GM23338 (cell line): ENCODE measurements around the gene LRWD1. TPM values are rescaled to one million over a fixed set of nuclear protein-coding genes. Genes with fewer than 3 reads are reported as not detected.

Source experiments
- ATAC-seq: fragments of 200-7000 bp; cut with Tn5 transposase; 3 replicates; pipeline ENCODE4 v1.9.1; 2020
- DNase-seq: peaks from one replicate; pipeline ENCODE4 v3.0.0-alpha.2; 2015; ENCODE audit warnings: low spot score
- H2AFZ ChIP-seq: fragments of 200-600 bp; sonication (generic); 2 replicates; pipeline ENCODE4 v1.8.0; 2016; ENCODE audit warnings: antibody characterized with exemption, mild to moderate bottlenecking, moderate library complexity
- H3F3A ChIP-seq: fragments of 200-600 bp; sonication (generic); replicated peaks from 2 replicates; pipeline ENCODE4 v1.8.0; 2017; ENCODE audit warnings: antibody characterized with exemption, mixed run types, low read depth
- H3K27ac ChIP-seq: fragments of 200-600 bp; sonication (generic); 2 replicates; pipeline ENCODE4 v1.6.1; 2016; ENCODE audit warnings: low read depth
- H3K27me3 ChIP-seq: fragments of 200-600 bp; sonication (generic); 2 replicates; pipeline ENCODE4 v1.8.0; 2016; ENCODE audit warnings: mild to moderate bottlenecking, mixed run types, moderate library complexity; ENCODE audit not compliant: insufficient read depth
- H3K36me3 ChIP-seq: fragments of 200-600 bp; sonication (generic); 2 replicates; pipeline ENCODE4 v1.8.0; 2016; ENCODE audit warnings: mild to moderate bottlenecking; ENCODE audit not compliant: insufficient read depth
- H3K4me1 ChIP-seq: fragments of 200-600 bp; sonication (generic); 2 replicates; pipeline ENCODE4 v1.8.0; 2016; ENCODE audit warnings: mild to moderate bottlenecking, moderate library complexity; ENCODE audit not compliant: insufficient read depth
- H3K4me2 ChIP-seq: fragments of 200-600 bp; sonication (generic); 2 replicates; pipeline ENCODE4 v1.7.1; 2017; ENCODE audit warnings: mixed run types
- H3K4me3 ChIP-seq: fragments of 200-600 bp; sonication (generic); 2 replicates; pipeline ENCODE4 v1.6.1; 2016; ENCODE audit warnings: mixed run types
- H3K79me2 ChIP-seq: fragments of 200-600 bp; sonication (generic); replicated peaks from 2 replicates; pipeline ENCODE4 v1.8.0; 2017; ENCODE audit warnings: mild to moderate bottlenecking; ENCODE audit not compliant: insufficient read depth
- H3K9me2 ChIP-seq: fragments of 200-600 bp; sonication (generic); 2 replicates; pipeline ENCODE4 v1.8.0; 2017; ENCODE audit not compliant: insufficient read depth
- H4K20me1 ChIP-seq: fragments of 200-600 bp; sonication (generic); replicated peaks from 2 replicates; pipeline ENCODE4 v1.8.0; 2017; ENCODE audit warnings: mild to moderate bottlenecking; ENCODE audit not compliant: insufficient read depth
- H3K27ac Mint-ChIP-seq: 2 replicates; pipeline ENCODE4 v1.8.0; 2020; ENCODE audit warnings: inconsistent platforms, mild to moderate bottlenecking, moderate library complexity, mixed read lengths
- H3K27me3 Mint-ChIP-seq: 3 replicates; pipeline ENCODE4 v1.8.0; 2022; ENCODE audit warnings: low read depth, mild to moderate bottlenecking, moderate library complexity, mixed read lengths, inconsistent platforms; ENCODE audit not compliant: insufficient read depth, poor library complexity
- H3K36me3 Mint-ChIP-seq: 3 replicates; pipeline ENCODE4 v1.8.0; 2021; ENCODE audit warnings: low read depth, mild to moderate bottlenecking, inconsistent platforms, moderate library complexity, mixed read lengths
- H3K4me1 Mint-ChIP-seq: 3 replicates; pipeline ENCODE4 v1.8.0; 2020; ENCODE audit warnings: mild to moderate bottlenecking, inconsistent platforms, mixed read lengths
- H3K4me3 Mint-ChIP-seq: 3 replicates; pipeline ENCODE4 v1.8.0; 2021; ENCODE audit warnings: moderate library complexity, mild to moderate bottlenecking, inconsistent platforms, mixed read lengths
- H3K9me3 Mint-ChIP-seq: 3 replicates; pipeline ENCODE4 v1.8.0; 2020; ENCODE audit warnings: moderate library complexity, mild to moderate bottlenecking, inconsistent platforms, mixed read lengths
- CREB1 ChIP-seq: fragments of 250-450 bp; sonication (Bioruptor Pico); IDR thresholded peaks from 2 replicates; pipeline ENCODE4 v1.5.0; 2020; ENCODE audit warnings: low read depth, mild to moderate bottlenecking, moderate library complexity
- EZH2 ChIP-seq: fragments of 200-600 bp; sonication (generic); IDR thresholded peaks from one replicate; pipeline ENCODE4 v1.8.0; 2017; ENCODE audit warnings: antibody characterized with exemption, mild to moderate bottlenecking, low read depth; ENCODE audit not compliant: unreplicated experiment
- EZH2phosphoT487 ChIP-seq: fragments of 200-600 bp; sonication (generic); IDR thresholded peaks from one replicate; pipeline ENCODE4 v1.8.1; 2018; ENCODE audit warnings: antibody characterized with exemption; ENCODE audit not compliant: unreplicated experiment
- JUNB ChIP-seq: IDR thresholded peaks from one replicate; pipeline ENCODE4 v1.6.1; 2016; ENCODE audit warnings: antibody characterized with exemption; ENCODE audit not compliant: unreplicated experiment
- NANOG ChIP-seq: IDR thresholded peaks from 2 replicates; pipeline ENCODE4 v1.6.1; 2016; ENCODE audit warnings: antibody characterized with exemption, borderline replicate concordance
- POLR2AphosphoS5 ChIP-seq: IDR thresholded peaks from 2 replicates; pipeline ENCODE4 v1.6.1; 2016; ENCODE audit warnings: antibody characterized with exemption, low read depth
- STAT1 ChIP-seq: IDR thresholded peaks from one replicate; pipeline ENCODE4 v1.6.1; 2016; ENCODE audit warnings: antibody characterized with exemption; ENCODE audit not compliant: unreplicated experiment
- ZNF114 ChIP-seq: fragments of 250-450 bp; sonication (Bioruptor Pico); IDR thresholded peaks from 2 replicates; pipeline ENCODE4 v1.5.0; 2020; ENCODE audit warnings: mild to moderate bottlenecking, moderate library complexity
- ZNF331 ChIP-seq: fragments of 250-450 bp; sonication (Bioruptor Pico); IDR thresholded peaks from 2 replicates; pipeline ENCODE4 v1.5.0; 2020; ENCODE audit warnings: low read depth, mild to moderate bottlenecking, moderate library complexity
- polyA plus RNA-seq: library from polyadenylated mRNA; unstranded; fragments of >200 nt; fragmentation: Nextera tagmentation; extraction: Ambion mirVana; gene quantifications from 2 replicates; pipeline ENCODE4 v1.2.1, GENCODE V29; 2016
- total RNA-seq: library from RNA; depleted of rRNA; stranded (reverse); fragments of >200 nt; shearing (Covaris generic); gene quantifications from 2 replicates; pipeline ENCODE4 v1.2.3, GENCODE V29; 2014
- TF ChIP-seq, protein P1 (sequence below): IDR thresholded peaks from 2 replicates; pipeline ENCODE4 v1.6.1; 2016; ENCODE audit warnings: antibody characterized with exemption
- TF ChIP-seq, protein P2 (sequence below): fragments of 250-450 bp; sonication (Bioruptor Pico); IDR thresholded peaks from 2 replicates; pipeline ENCODE4 v1.5.0; 2020; ENCODE audit warnings: mild to moderate bottlenecking, moderate library complexity
- TF ChIP-seq, protein P3 (sequence below), 2 experiments: fragments of 200-600 bp in 1 of 2; sonication (generic) in 1 of 2; conservative IDR thresholded peaks; 2 replicates each; pipeline versions ENCODE4 v1.5.1 to v1.6.1; 2016 to 2017; ENCODE audit warnings: antibody characterized with exemption in 2 of 2, low read depth in 2 of 2, mild to moderate bottlenecking in 2 of 2, moderate library complexity in 1 of 2
- TF ChIP-seq, protein P4 (sequence below): IDR thresholded peaks from one replicate; pipeline ENCODE4 v1.6.1; 2018; ENCODE audit warnings: antibody characterized with exemption; ENCODE audit not compliant: unreplicated experiment

LRWD1 gene
- total and polyA plus RNA-seq, 2 experiments from 2014 or later, result 24.0 to 55.2 TPM

DNA sequence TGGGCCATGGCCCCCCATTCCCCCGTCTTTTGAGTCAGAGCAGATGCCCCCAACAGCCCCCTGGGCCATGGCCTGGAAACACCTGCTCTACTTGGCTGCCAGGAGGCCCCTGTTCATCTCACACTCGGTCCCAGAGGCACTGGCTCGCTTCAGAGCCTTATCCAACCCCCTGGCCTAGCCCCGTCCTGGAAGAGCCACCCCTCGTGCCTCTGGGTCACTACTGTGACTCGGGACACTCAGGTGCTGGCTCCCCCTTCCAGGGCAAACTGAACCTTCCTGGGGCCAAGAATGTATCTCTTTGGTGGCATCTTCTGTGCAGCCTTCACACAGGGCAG is 7.0 kb downstream of the LRWD1 start:
- Mint-ChIP-seq H3K4me1 (peaks cover 3% of the 10 kb centered on the region; the same call in 2 of the 3 replicates), H3K27ac (no peak overlapping the region), H3K36me3 (peaks cover 17% of the 10 kb centered on the region), H3K27me3 (peaks cover 16% of the 10 kb centered on the region), H3K9me3 (no peaks in the 10 kb centered on the region; the same call in 2 of the 3 replicates), H3K4me3 (no peak overlapping the region; the same call in 2 of the 3 replicates)
- Histone ChIP-seq H2AFZ (no peak overlapping the region), H3K4me2 (no peak overlapping the region), H3K27me3 (no peaks in the 10 kb centered on the region), H3K4me3 (no peak overlapping the region), H3K36me3 (no peaks in the 10 kb centered on the region), H3K27ac (no peak overlapping the region), H4K20me1 (peaks cover 4% of the 10 kb centered on the region; the same call in 1 of the 2 replicates), H3K9me2 (no peaks in the 10 kb centered on the region), H3K79me2 (no peaks in the 10 kb centered on the region), H3K4me1 (no peaks in the 10 kb centered on the region), H3F3A (no peaks in the 10 kb centered on the region)
- TF ChIP-seq JUNB (no peak), POLR2AphosphoS5 (no peak), NANOG (no peak), CREB1 (CRISPR knock-in tag) (no peak), STAT1 (no peak), EZH2 (no peak), ZNF114 (CRISPR knock-in tag) (no peak), ZNF331 (CRISPR knock-in tag) (no peak), EZH2phosphoT487 (no peak)
- TF ChIP-seq, protein P1, sequence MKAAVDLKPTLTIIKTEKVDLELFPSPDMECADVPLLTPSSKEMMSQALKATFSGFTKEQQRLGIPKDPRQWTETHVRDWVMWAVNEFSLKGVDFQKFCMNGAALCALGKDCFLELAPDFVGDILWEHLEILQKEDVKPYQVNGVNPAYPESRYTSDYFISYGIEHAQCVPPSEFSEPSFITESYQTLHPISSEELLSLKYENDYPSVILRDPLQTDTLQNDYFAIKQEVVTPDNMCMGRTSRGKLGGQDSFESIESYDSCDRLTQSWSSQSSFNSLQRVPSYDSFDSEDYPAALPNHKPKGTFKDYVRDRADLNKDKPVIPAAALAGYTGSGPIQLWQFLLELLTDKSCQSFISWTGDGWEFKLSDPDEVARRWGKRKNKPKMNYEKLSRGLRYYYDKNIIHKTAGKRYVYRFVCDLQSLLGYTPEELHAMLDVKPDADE, result no peak
- TF ChIP-seq, protein P2, sequence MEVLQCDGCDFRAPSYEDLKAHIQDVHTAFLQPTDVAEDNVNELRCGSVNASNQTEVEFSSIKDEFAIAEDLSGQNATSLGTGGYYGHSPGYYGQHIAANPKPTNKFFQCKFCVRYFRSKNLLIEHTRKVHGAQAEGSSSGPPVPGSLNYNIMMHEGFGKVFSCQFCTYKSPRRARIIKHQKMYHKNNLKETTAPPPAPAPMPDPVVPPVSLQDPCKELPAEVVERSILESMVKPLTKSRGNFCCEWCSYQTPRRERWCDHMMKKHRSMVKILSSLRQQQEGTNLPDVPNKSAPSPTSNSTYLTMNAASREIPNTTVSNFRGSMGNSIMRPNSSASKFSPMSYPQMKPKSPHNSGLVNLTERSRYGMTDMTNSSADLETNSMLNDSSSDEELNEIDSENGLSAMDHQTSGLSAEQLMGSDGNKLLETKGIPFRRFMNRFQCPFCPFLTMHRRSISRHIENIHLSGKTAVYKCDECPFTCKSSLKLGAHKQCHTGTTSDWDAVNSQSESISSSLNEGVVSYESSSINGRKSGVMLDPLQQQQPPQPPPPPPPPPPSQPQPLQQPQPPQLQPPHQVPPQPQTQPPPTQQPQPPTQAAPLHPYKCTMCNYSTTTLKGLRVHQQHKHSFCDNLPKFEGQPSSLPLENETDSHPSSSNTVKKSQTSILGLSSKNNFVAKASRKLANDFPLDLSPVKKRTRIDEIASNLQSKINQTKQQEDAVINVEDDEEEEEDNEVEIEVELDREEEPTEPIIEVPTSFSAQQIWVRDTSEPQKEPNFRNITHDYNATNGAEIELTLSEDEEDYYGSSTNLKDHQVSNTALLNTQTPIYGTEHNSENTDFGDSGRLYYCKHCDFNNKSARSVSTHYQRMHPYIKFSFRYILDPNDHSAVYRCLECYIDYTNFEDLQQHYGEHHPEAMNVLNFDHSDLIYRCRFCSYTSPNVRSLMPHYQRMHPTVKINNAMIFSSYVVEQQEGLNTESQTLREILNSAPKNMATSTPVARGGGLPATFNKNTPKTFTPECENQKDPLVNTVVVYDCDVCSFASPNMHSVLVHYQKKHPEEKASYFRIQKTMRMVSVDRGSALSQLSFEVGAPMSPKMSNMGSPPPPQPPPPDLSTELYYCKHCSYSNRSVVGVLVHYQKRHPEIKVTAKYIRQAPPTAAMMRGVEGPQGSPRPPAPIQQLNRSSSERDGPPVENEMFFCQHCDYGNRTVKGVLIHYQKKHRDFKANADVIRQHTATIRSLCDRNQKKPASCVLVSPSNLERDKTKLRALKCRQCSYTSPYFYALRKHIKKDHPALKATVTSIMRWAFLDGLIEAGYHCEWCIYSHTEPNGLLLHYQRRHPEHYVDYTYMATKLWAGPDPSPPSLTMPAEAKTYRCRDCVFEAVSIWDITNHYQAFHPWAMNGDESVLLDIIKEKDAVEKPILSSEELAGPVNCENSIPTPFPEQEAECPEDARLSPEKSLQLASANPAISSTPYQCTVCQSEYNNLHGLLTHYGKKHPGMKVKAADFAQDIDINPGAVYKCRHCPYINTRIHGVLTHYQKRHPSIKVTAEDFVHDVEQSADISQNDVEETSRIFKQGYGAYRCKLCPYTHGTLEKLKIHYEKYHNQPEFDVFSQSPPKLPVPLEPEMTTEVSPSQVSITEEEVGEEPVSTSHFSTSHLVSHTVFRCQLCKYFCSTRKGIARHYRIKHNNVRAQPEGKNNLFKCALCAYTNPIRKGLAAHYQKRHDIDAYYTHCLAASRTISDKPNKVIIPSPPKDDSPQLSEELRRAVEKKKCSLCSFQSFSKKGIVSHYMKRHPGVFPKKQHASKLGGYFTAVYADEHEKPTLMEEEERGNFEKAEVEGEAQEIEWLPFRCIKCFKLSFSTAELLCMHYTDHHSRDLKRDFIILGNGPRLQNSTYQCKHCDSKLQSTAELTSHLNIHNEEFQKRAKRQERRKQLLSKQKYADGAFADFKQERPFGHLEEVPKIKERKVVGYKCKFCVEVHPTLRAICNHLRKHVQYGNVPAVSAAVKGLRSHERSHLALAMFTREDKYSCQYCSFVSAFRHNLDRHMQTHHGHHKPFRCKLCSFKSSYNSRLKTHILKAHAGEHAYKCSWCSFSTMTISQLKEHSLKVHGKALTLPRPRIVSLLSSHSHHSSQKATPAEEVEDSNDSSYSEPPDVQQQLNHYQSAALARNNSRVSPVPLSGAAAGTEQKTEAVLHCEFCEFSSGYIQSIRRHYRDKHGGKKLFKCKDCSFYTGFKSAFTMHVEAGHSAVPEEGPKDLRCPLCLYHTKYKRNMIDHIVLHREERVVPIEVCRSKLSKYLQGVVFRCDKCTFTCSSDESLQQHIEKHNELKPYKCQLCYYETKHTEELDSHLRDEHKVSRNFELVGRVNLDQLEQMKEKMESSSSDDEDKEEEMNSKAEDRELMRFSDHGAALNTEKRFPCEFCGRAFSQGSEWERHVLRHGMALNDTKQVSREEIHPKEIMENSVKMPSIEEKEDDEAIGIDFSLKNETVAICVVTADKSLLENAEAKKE (CRISPR knock-in tag), result no peak
- TF ChIP-seq, protein P3, sequence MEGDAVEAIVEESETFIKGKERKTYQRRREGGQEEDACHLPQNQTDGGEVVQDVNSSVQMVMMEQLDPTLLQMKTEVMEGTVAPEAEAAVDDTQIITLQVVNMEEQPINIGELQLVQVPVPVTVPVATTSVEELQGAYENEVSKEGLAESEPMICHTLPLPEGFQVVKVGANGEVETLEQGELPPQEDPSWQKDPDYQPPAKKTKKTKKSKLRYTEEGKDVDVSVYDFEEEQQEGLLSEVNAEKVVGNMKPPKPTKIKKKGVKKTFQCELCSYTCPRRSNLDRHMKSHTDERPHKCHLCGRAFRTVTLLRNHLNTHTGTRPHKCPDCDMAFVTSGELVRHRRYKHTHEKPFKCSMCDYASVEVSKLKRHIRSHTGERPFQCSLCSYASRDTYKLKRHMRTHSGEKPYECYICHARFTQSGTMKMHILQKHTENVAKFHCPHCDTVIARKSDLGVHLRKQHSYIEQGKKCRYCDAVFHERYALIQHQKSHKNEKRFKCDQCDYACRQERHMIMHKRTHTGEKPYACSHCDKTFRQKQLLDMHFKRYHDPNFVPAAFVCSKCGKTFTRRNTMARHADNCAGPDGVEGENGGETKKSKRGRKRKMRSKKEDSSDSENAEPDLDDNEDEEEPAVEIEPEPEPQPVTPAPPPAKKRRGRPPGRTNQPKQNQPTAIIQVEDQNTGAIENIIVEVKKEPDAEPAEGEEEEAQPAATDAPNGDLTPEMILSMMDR (conservative IDR thresholded peaks at IDR 0.05; ENCODE audit: low read depth in 2 of 2), result no peak
- TF ChIP-seq, protein P4, sequence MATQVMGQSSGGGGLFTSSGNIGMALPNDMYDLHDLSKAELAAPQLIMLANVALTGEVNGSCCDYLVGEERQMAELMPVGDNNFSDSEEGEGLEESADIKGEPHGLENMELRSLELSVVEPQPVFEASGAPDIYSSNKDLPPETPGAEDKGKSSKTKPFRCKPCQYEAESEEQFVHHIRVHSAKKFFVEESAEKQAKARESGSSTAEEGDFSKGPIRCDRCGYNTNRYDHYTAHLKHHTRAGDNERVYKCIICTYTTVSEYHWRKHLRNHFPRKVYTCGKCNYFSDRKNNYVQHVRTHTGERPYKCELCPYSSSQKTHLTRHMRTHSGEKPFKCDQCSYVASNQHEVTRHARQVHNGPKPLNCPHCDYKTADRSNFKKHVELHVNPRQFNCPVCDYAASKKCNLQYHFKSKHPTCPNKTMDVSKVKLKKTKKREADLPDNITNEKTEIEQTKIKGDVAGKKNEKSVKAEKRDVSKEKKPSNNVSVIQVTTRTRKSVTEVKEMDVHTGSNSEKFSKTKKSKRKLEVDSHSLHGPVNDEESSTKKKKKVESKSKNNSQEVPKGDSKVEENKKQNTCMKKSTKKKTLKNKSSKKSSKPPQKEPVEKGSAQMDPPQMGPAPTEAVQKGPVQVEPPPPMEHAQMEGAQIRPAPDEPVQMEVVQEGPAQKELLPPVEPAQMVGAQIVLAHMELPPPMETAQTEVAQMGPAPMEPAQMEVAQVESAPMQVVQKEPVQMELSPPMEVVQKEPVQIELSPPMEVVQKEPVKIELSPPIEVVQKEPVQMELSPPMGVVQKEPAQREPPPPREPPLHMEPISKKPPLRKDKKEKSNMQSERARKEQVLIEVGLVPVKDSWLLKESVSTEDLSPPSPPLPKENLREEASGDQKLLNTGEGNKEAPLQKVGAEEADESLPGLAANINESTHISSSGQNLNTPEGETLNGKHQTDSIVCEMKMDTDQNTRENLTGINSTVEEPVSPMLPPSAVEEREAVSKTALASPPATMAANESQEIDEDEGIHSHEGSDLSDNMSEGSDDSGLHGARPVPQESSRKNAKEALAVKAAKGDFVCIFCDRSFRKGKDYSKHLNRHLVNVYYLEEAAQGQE, result no peak
- no peak for ATAC-seq
- no peak for DNase-seq
